Lung (tissue), 13 donors: Measurements from ENCODE around the gene FGF12. TPM values are rescaled to one million over a fixed set of nuclear protein-coding genes. Genes with fewer than 3 reads are reported as not detected.

Source experiments
- ATAC-seq: fragments of 200-7000 bp; cut with Tn5 transposase; one replicate; pipeline ENCODE4 v1.9.1; 2020; ENCODE audit warnings: moderate number of reproducible peaks; ENCODE audit not compliant: insufficient read depth, low FRiP score
- DNase-seq, 3 donors: peaks; one replicate each; pipeline ENCODE4 v3.0.0-alpha.2; 2013 to 2017
- H3K27ac ChIP-seq, 2 donors: one replicate each; pipeline ENCODE4 v1.5.1; 2013; ENCODE audit warnings: mild to moderate bottlenecking in 2 of 2, moderate library complexity in 2 of 2, control low read depth in 1 of 2, inconsistent platforms in 1 of 2, low read depth in 1 of 2, low read length in 1 of 2
- H3K27me3 ChIP-seq, 3 donors: one replicate each; pipeline ENCODE4 v1.5.1; 2013; ENCODE audit warnings: low read length in 2 of 3; ENCODE audit not compliant: control insufficient read depth in 3 of 3, insufficient read depth in 3 of 3
- H3K36me3 ChIP-seq, 4 donors: one replicate each; pipeline ENCODE4 v1.5.1; 2013; ENCODE audit warnings: low read length in 4 of 4, mild to moderate bottlenecking in 1 of 4, moderate library complexity in 1 of 4; ENCODE audit not compliant: control insufficient read depth in 4 of 4, insufficient read depth in 4 of 4
- H3K4me1 ChIP-seq, 5 donors: one replicate each; pipeline ENCODE4 v1.5.1; 2013; ENCODE audit warnings: low read length in 5 of 5, mild to moderate bottlenecking in 2 of 5, moderate library complexity in 1 of 5; ENCODE audit not compliant: control insufficient read depth in 5 of 5, insufficient read depth in 5 of 5
- H3K4me3 ChIP-seq: one replicate; pipeline ENCODE4 v1.5.1; 2013; ENCODE audit warnings: mild to moderate bottlenecking, control low read depth, moderate library complexity
- H3K9ac ChIP-seq, 2 donors: one replicate each; pipeline ENCODE4 v1.5.1; 2013; ENCODE audit warnings: low read length in 2 of 2, control low read depth in 1 of 2; ENCODE audit not compliant: insufficient read depth in 1 of 2
- H3K9me3 ChIP-seq, 4 donors: one replicate each; pipeline ENCODE4 v1.5.1; 2013; ENCODE audit warnings: low read length in 3 of 4, mild to moderate bottlenecking in 1 of 4, moderate library complexity in 1 of 4; ENCODE audit not compliant: control insufficient read depth in 4 of 4, insufficient read depth in 3 of 4
- WGBS, 2 donors: extraction: QIAGEN DNeasy Blood & Tissue Kit; methylation state at CpG; one replicate each; pipeline ENCODE4 v1.1.7; 2013; 5-methylcytosine and 5-hydroxymethylcytosine counted together
- polyA plus RNA-seq, 2 donors: library from polyadenylated mRNA; stranded (reverse); fragments of 200-250 nt; gene quantifications; one replicate each; pipeline ENCODE4 v1.2.1, GENCODE V29; 2013
- small RNA-seq: library from RNA; depleted of rRNA; stranded (forward); fragments of <200 nt; gene quantifications from one replicate; pipeline ENCODE3, GENCODE V24; 2014; ENCODE audit warnings: low replicate concordance
- total RNA-seq, 2 donors: library from RNA; depleted of rRNA in 1 of 2; stranded (reverse); fragments of >200 nt in 1 of 2; gene quantifications; one replicate each; pipeline ENCODE4 v1.2.1, GENCODE V29; 2014 to 2021
- TF ChIP-seq, protein P1 (sequence below): IDR thresholded peaks from 2 replicates; pipeline ENCODE4 v1.5.1; 2012; ENCODE audit warnings: mild to moderate bottlenecking; ENCODE audit errors: control extremely low read depth, extremely low read depth
- donor health status: control.
- donor health status: control.
- donor health status: Bipolar disorder and iron deficiency.
- donor health status: healthy.
- donor health status: DM: yes; HTN: yes; CAD: no.

Gene FGF12
- total and polyA plus RNA-seq, 4 donors: 0.23 to 6.0 (median 1.7) TPM

DNA sequence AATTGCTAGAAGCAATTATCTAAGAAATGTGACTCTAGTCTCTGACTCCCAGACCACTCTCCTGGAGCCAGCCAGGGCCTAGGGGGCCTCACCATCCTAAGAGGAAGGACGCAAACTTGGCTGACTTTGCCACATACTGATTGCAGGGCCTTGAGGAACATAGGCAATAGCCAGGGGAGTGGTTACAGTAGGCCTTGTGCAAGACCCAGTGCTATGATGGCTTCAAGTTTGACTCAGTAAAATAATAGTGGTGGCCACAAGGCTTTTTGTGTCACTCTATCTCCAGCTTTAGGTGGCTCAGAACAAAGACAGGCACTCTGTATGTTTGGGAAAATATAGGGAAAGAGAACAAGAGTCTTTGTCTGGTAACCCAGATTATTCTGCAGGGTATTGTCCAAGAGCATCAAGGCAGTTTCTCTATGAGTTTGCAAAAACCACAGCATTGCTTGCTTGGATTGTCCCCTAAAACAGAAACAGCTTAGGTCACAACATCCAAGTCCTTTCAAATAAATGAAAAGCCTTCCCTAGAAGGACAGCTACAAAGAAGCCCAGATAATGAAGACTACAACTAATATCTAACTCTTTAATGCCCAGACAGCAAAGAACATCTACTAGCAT, 634.8 kb downstream of the FGF12 start:
- WGBS, 2 donors: 90 to 91% methylated on average over 1 of the region's 1 CpG
- Histone ChIP-seq H3K27me3 (no peaks in the 10 kb centered on the region), H3K9ac (no peak overlapping the region), H3K27ac (no peak overlapping the region), H3K9me3 (no peaks in the 10 kb centered on the region), H3K4me3 (no peak overlapping the region), H3K36me3 (no peaks in the 10 kb centered on the region), H3K4me1 (no peaks in the 10 kb centered on the region)
- DNase-seq: no peak
- TF ChIP-seq, protein P1, sequence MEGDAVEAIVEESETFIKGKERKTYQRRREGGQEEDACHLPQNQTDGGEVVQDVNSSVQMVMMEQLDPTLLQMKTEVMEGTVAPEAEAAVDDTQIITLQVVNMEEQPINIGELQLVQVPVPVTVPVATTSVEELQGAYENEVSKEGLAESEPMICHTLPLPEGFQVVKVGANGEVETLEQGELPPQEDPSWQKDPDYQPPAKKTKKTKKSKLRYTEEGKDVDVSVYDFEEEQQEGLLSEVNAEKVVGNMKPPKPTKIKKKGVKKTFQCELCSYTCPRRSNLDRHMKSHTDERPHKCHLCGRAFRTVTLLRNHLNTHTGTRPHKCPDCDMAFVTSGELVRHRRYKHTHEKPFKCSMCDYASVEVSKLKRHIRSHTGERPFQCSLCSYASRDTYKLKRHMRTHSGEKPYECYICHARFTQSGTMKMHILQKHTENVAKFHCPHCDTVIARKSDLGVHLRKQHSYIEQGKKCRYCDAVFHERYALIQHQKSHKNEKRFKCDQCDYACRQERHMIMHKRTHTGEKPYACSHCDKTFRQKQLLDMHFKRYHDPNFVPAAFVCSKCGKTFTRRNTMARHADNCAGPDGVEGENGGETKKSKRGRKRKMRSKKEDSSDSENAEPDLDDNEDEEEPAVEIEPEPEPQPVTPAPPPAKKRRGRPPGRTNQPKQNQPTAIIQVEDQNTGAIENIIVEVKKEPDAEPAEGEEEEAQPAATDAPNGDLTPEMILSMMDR: no peak
- no peak for ATAC-seq

DNA sequence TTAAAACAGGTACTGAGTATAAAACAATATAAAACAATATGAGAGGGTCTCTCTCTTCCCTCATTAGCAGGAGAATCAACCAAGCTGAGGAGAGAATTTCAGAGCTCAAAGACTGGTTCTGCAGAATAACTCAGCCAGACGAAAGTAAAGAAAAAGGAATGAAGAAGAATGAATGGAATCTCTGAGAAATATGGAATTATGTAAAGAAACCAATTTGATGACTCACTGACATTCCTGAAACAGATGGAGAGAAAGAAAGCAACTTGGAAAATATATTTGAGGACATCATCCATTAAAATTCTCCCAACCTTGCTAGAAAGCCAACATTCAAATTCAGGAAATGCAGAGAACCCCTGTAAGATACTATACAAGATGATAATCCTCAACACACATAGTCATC, 635.5 kb downstream of the FGF12 start:
- H3K27ac ChIP-seq: no peak overlapping the region
- H3K27me3 ChIP-seq: no peaks in the 10 kb centered on the region
- H3K4me1 ChIP-seq: no peaks in the 10 kb centered on the region
- 40 to 85% methylated on average over 1 of the region's 1 CpG for WGBS, 2 donors
- no peaks in the 10 kb centered on the region for H3K9me3 ChIP-seq
- no peaks in the 10 kb centered on the region for H3K36me3 ChIP-seq
- no peak overlapping the region for H3K9ac ChIP-seq
- TF ChIP-seq, protein P1: no peak
- ATAC-seq: no peak
- DNase-seq: no peak
- H3K4me3 ChIP-seq: no peak overlapping the region

DNA sequence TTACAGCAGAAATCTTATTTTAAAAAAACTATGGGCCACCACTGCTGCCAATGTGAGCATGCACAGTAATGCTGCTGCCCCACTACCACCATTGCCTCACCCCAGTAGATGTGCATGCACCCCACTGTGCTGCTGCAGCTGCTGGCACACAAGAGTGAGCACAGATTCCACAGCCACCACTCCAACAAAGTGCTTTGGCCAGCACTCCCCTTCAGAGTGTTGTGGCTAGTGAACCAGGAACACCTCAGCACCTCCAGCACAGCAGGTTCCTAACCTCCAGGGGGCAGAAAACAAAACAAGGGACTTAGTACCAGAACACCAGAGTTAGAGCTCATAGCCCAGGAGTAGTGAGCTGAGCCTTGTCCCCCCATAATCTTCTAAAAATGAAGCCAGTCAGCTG, 636.8 kb downstream of the FGF12 start:
- no peak overlapping the region for H3K9ac ChIP-seq
- no peaks in the 10 kb centered on the region for H3K4me1 ChIP-seq
- H3K36me3 ChIP-seq: no peaks in the 10 kb centered on the region
- H3K4me3 ChIP-seq: no peak overlapping the region
- TF ChIP-seq, protein P1: no peak
- no peak for ATAC-seq
- no peaks in the 10 kb centered on the region for H3K9me3 ChIP-seq
- H3K27me3 ChIP-seq: no peaks in the 10 kb centered on the region
- no peak for DNase-seq
- H3K27ac ChIP-seq: no peak overlapping the region

Small RNA genes lying within 50 kb of the gene (small RNA-seq; reads per million reads assigned to genes)
- gene RF01210 (not detected), gene RNU1-20P (not detected)

Other genes with a start within 250 kb of the FGF12 start
- 1 to 10 TPM; 5.4 to 6.3 TPM for gene MB21D2, start 190.3 kb upstream of the FGF12 start, total RNA-seq
- 1 to 10 TPM; 2.8 to 3.9 TPM for gene MB21D2, start 190.3 kb upstream of the FGF12 start, polyA plus RNA-seq